Right ventricle myocardium inferior (tissue), 1 donor: ENCODE data around the gene SAXO1. TPM values are rescaled to one million over a fixed set of nuclear protein-coding genes. Genes with fewer than 3 reads are reported as not detected.
"Not testable (repeated sequence)": the region's sequence is repeated elsewhere in the genome, so short reads cannot be mapped to it uniquely, and the experiment has no call there.

Source experiments
- ATAC-seq: fragments of 200-7000 bp; cut with Tn5 transposase; one replicate; pipeline ENCODE4 v1.9.1; 2020; ENCODE audit warnings: mild to moderate bottlenecking, moderate library complexity
- DNase-seq: peaks from one replicate; pipeline ENCODE4 v3.0.0; 2021; ENCODE audit errors: missing footprints
- intact Hi-C: fragments of 100-400 bp; cut with DNase I; formaldehyde crosslinking; loops from one replicate; pipeline ENCODE4 v1.11.0; 2022
- total RNA-seq: library from RNA; stranded (reverse); fragmentation: NEBNext Ultra II Directional; extraction: Animal tissue kit (Norgen Biotek cat#: 25700); gene quantifications from one replicate; pipeline ENCODE4 v1.2.1, GENCODE V29; 2021
- donor health status: DM: no; HTN: yes; CAD: no; lungs with severe emphysema.

SAXO1 gene
- total RNA-seq, 1 donor from 2014 or later = not detected

DNA sequence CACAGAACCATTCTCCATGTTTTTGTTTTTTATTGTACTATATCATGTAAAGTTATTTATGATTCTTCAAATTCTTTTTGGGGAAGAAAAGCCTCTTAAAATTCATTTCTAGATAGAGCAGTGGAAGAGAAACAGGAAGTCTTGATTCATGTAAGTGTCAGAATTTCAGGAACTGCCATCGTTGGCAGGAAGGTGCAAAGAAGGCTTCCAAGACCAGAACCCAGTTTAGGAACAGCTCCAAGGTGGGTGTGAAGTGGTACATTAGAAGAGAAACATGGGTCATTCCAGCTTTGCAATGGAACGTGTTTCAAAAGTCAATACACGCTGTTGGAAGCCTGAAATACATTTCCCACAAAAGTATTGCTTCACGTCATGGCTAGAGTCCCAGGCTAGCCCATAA is 14.8 kb downstream of the SAXO1 start:
- ATAC-seq (no peak), DNase-seq (no peak)
- intact Hi-C loops = no loop called here

GRCh38 chr9:19009391-19009965 is 23.5 kb downstream of the SAXO1 start:
- intact Hi-C loops = no loop called here
- ATAC-seq = no peak
- DNase-seq = no peak

DNA sequence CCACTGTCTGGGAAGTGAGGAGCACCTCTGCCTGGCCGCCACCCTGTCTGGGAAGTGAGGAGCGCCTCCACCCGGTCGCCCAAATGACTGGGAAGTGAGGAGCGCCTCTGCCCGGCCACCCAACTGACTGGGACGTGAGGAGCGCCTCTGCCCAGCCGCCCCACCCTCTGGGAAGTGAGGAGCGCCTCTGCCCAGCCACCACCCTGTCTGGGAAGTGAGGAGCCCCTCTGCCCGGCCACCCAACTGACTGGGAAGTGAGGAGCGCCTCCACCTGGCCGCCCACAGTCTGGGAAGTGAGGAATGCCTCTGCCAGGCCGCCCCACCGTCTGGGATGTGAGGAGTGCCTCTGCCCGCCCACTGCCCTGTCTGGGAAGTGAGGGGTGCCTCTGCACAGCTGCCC is 32.9 kb downstream of the SAXO1 start:
- ATAC-seq (no peak), DNase-seq (no peak)
- intact Hi-C loops = no loop called here

GRCh38 chr9:18999173-18999785 is 33.7 kb downstream of the SAXO1 start:
- ATAC-seq (no peak), DNase-seq (no peak)
- intact Hi-C loops = no loop called here

DNA sequence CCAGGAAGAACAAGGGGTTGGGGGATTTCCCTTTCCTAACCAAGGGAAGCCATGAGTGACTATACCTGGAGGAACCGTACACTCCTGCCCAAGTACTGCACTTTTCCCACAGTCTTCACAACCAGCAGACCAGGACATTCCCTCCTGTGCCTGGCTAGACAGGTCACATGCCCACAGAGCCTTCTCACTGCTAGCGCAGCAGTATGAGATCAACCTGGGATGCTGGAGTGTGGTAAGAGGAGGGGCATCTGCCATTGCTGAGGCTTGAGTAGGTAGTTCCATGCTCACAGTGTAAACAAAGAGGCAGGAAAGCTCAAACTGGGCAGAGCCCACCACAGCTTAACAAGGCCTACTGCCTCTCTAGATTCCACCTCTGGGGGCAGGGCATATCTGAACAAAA is 35.9 kb downstream of the SAXO1 start:
- intact Hi-C loops = no loop called here
- no peak for DNase-seq
- no peak for ATAC-seq

DNA sequence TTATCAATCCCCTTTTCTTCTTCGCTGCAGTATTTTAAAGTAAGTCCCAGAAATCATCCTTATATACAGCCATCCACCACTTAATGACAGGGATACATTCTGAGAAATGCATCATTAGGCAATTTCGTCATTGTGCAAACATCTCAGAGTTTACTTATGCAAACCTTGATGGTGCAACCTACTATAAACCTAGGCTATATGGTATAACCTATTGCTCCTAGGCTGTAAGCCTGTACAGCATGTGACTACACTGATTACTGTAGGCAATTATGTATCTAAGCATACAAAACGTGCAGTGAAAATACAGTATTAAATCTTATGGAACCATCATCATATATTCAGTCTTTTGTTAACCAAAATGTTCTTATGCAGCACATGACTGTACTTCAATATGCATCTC is 36.8 kb downstream of the SAXO1 start:
- DNase-seq (no peak), ATAC-seq (no peak)
- intact Hi-C loops = no loop called here

DNA sequence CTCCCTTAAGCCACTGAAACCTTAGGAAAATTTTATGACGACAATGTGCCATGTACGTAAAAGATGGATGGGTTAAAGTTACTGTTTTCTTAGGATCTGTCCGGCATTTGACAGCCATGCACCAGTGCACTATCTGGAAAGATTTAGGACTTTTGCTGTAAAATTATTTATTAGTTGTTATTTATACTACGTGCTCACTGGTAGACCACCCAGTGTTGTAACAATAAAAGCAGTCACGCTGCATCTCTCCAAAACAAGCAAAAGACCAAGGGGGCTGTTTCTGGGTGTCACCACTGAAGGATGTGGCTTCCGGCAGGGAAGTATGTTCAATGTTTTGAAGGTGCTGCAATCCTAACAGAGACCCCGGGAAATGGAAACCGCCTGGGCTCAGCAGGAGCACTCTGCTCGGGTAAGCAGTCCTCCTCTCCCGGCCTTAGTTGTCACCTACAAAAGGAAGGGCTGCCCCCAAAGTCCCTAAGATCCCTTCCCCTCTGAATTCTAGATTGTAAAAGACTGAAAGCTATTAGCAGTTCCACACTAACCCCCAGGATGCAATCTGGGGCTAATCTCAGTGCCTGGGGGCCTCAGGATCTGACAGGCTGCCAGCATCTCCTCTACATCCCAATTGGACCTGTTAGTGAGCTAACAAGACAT is 38.6 kb downstream of the SAXO1 start:
- intact Hi-C loops = no loop called here
- ATAC-seq (no peak), DNase-seq (no peak)

- intact Hi-C loops, DNase-seq, ATAC-seq: not testable (repeated sequence)
Measured at GRCh38 chr9:18991197-18991596, 41.8 kb downstream of the SAXO1 start.

DNA sequence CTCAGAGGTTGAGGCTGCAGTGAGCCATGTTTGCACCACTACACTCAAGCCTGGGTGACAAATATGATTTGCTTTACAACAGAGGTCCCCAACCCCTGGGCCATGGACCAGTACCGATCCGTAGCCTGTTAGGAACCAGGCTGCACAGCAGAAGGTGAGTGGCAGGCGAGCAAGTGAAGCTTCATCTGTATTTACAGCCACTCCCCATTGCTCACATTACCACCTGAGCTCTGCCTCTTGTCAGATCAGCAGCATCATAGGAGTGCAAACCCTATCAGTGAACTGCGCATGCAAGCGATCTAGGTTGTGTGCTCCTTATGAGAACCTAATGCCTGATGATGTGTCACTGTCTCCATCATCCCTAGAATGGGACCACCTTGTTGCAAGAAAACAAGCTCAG is 42.5 kb downstream of the SAXO1 start:
- no peak for DNase-seq
- intact Hi-C loops = no loop called here
- no peak for ATAC-seq

GRCh38 chr9:18989865-18990264 is 43.1 kb downstream of the SAXO1 start:
- intact Hi-C loops = no loop called here
- DNase-seq = no peak
- no peak for ATAC-seq

- ATAC-seq = no peak
- no peak for DNase-seq
- intact Hi-C loops = no loop called here
Measured at GRCh38 chr9:18989097-18989496, 43.9 kb downstream of the SAXO1 start.

DNA sequence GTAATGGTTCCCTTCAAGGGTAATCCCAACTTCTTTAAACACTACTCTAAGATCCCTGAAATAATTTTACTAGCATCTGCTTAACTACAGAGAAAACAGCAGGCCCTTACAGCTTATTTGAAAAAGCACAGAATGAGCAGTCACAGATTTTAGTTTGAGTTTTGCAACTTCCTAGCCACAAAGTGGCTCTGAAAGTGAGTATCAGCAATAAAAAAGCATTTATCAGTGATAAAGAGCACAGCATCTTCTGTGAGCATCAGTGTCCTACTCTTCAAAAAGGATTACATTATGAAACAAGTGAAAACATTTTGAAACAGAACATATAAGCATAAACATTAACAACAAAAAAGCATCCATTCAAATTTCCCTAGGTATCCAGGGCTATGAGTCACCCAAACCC is 45.0 kb downstream of the SAXO1 start:
- ATAC-seq = no peak
- intact Hi-C loops = no loop called here

DNA sequence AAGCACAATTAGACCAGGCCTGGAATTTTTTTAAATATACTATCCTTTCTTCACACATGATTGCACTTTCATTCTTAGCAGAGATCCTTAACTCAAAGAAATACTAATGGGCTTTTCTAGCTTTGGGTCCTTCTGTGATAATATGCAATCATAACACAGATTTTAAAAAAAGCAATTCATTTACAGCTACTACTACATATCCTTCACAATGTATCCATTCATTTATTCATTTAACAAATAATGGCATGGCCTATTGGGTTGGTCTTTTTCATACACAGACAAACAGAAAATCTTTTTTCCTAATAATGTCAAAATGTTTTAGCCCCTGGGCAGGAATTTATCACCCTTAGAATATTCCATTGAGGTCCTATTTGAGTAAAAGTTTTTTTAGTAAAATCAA is 47.0 kb downstream of the SAXO1 start:
- DNase-seq (no peak), ATAC-seq (no peak)
- intact Hi-C loops = no loop called here

More for the DNA sequence above, 45.0 kb downstream of the SAXO1 start:
- DNase-seq = no peak

DNA sequence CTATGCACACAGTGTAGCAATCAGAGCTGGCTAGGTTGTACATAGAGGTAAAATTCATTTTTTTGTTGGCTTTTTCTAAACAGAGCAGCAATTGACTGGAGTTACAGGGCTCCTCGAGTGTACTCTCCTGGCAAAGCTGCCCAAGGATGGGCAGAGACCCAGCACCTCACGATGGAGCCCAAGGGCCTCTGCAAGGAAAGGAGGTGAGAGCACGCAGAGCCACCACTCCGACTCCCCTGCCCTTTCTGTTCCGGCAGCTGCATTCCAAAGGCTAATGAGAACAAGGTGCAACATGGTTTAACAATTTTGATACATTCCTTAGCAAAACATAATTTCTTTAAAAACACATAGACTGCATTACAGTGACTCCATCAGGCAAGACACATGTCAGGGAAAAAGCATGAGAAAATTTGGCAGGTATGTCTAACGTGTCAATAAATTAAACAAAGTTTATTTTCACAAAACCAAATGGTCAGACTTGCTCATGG is 47.5 kb downstream of the SAXO1 start:
- no peak for ATAC-seq
- no peak for DNase-seq
- intact Hi-C loops = no loop called here

- no peak for DNase-seq
- intact Hi-C loops = no loop called here
- ATAC-seq = no peak
Measured at GRCh38 chr9:18982262-18982620, 50.8 kb downstream of the SAXO1 start.

GRCh38 chr9:18981476-18982261 is 51.3 kb downstream of the SAXO1 start:
- ATAC-seq = no peak
- intact Hi-C loops = no loop called here

DNA sequence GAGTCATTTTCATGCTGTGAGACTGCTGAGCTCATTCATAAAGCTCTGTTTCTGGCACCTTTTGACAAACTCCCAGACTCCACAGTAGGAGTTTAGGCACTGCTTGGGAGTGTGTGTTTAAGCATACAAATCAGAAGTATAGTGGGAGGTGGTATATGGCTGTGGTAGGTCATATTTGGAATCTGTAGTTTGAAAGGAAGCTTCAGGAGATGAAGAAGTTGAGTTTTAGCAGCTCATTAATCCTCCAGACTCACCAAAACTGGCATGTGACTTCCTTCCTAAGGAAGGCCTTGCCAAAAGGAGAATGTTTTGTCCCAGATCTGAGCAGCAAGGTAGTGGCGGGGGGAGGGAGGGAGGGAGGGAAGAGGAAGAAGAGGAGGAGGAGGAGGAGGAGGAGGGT is 52.8 kb downstream of the SAXO1 start:
- no peak for ATAC-seq
- intact Hi-C loops = no loop called here

More at GRCh38 chr9:18981476-18982261, 51.3 kb downstream of the SAXO1 start:
- no peak for DNase-seq

DNA sequence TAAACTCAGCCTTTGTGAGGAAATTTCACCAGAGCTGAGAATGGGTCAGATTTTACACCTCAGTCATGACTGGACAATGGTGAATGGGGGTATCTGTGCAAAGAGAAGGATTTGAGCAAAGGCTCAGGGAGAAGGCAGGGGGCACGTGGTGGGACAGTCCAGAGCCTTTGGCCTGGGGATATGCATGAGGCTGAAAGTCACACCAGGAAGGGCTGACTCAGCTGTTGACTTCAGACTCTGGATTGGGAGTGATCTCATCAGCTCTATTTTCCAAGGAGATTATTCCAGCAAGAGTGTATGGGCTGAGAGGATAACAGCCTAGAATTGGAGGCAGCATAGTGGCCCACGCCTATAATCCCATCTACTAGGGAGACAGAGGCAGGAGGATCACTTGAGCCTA is 53.6 kb downstream of the SAXO1 start:
- intact Hi-C loops = no loop called here
- DNase-seq = no peak
- ATAC-seq = peak; percentile 54

More for the DNA sequence above, 52.8 kb downstream of the SAXO1 start:
- no peak for DNase-seq

DNA sequence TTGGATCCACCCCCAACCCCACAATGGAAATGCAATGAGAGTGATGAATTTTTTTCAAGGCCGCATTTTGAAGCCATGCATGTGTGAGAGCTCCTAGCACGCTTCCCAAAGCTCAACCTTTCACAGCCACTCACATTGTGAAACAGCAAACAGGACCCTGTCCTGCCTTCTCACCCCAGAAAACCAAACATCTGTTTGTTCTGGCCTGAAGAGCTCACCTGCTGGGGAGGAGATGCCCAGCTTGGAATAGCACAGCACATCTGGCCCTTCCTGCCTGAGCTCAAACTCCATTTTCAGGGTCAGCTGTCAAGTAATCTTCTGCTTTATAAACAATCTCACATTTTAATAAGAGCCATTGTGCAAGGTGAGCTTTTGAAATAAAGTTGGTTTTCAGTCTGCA is 54.8 kb downstream of the SAXO1 start:
- intact Hi-C loops = no loop called here
- ATAC-seq = no peak
- no peak for DNase-seq
